K562 (cell line): ENCODE results near the gene ITGAL. TPM values are rescaled to one million over a fixed set of nuclear protein-coding genes. Genes with fewer than 3 reads are reported as not detected.

Experiments used
- ATF2 ChIP-seq: sonication (generic); formaldehyde crosslinking; IDR thresholded peaks from 2 replicates; pipeline ENCODE4 v1.8.1; 2022; ENCODE audit warnings: missing genetic modification reagents
- EZH2 ChIP-seq: IDR thresholded peaks from 2 replicates; pipeline ENCODE4 v1.6.1; 2012; ENCODE audit warnings: low read depth, mild to moderate bottlenecking, inconsistent platforms, low read length, borderline replicate concordance
- MECOM ChIP-seq: fragments of 250-450 bp; sonication (Bioruptor Pico); IDR thresholded peaks from 2 replicates; pipeline ENCODE4 v1.8.0; 2022; ENCODE audit warnings: inconsistent platforms
- NFIX ChIP-seq: fragments of 250-450 bp; sonication (Bioruptor Pico); IDR thresholded peaks from 2 replicates; pipeline ENCODE4 v1.4.0; 2020; ENCODE audit warnings: low read depth, mild to moderate bottlenecking, moderate library complexity
- PURB ChIP-seq: sonication (generic); formaldehyde crosslinking; IDR thresholded peaks from 2 replicates; pipeline ENCODE4 v1.9.0; 2021; ENCODE audit warnings: low read depth, mild to moderate bottlenecking, missing genetic modification reagents
- RBBP5 ChIP-seq: fragments of 200-600 bp; sonication (generic); IDR thresholded peaks from 2 replicates; pipeline ENCODE4 v1.6.1; 2012; ENCODE audit warnings: borderline replicate concordance, mild to moderate bottlenecking, low read length, control low read depth, inconsistent platforms; ENCODE audit not compliant: insufficient read depth, poor library complexity, severe bottlenecking
- SMARCB1 ChIP-seq: IDR thresholded peaks from 2 replicates; pipeline ENCODE4 v1.6.1; 2011; ENCODE audit warnings: improper control_type of control experiment, low read depth; ENCODE audit not compliant: insufficient read length
- ZKSCAN1 ChIP-seq: fragments of 150-350 bp; IDR thresholded peaks from 2 replicates; pipeline ENCODE4 v1.6.1; 2016; ENCODE audit warnings: low read depth, low read length
- ZNF184 ChIP-seq: sonication (generic); formaldehyde crosslinking; IDR thresholded peaks from 2 replicates; pipeline ENCODE4 v1.5.0; 2020; ENCODE audit warnings: missing genetic modification reagents
- ZNF512 ChIP-seq: IDR thresholded peaks from 2 replicates; pipeline ENCODE4 v1.6.1; 2016; ENCODE audit warnings: missing genetic modification characterization, missing compliant biosample characterization
- polyA plus RNA-seq, 8 experiments: library from polyadenylated mRNA; depleted of rRNA in 4 of 8; stranded (reverse) in 5 of 8; unstranded in 3 of 8; fragments of >200 nt; fragmentation: Nextera tagmentation in 2 of 8; fragmentation: Illumina TruSeq in 1 of 8; extraction: Ambion mirVana in 2 of 8; extraction: Trizol in 1 of 8; gene quantifications; 2 replicates each; pipeline versions ENCODE4 v1.2.1 to v1.2.3, GENCODE V29; 2011 to 2014; ENCODE audit warnings: inconsistent platforms in 1 of 8, missing spikeins in 1 of 8
- total RNA-seq, 7 experiments: library from RNA; depleted of rRNA in 6 of 7; stranded (reverse); fragments of >200 nt in 6 of 7; fragmentation: Illumina TruSeq in 2 of 7; extraction: Trizol in 2 of 7; gene quantifications; 2 replicates each; pipeline versions ENCODE4 v1.2.1 to v1.2.3, GENCODE V29; 2011 to 2021; ENCODE audit warnings: low replicate concordance in 1 of 7
- TF ChIP-seq, protein P1 (sequence below): fragments of 450-650 bp; conservative IDR thresholded peaks from 2 replicates; pipeline ENCODE4 v1.6.1; 2016; ENCODE audit warnings: missing genetic modification characterization, low read depth, mild to moderate bottlenecking, control low read depth, missing compliant biosample characterization
- TF ChIP-seq, protein P2 (sequence below), 2 experiments: fragments of 450-650 bp; formaldehyde crosslinking in 1 of 2; IDR thresholded peaks; 2 replicates each; pipeline versions ENCODE4 v1.4.0 to v1.6.1; 2014 to 2020; ENCODE audit warnings: mild to moderate bottlenecking in 2 of 2, borderline replicate concordance in 1 of 2, low read depth in 1 of 2

The ITGAL gene
- total and polyA plus RNA-seq, 9 of the 15 experiments (the other 6 are each of a cell fraction or from before 2014, with no cell fraction given) = 0.01 to 0.53 TPM; not detected in 7

DNA sequence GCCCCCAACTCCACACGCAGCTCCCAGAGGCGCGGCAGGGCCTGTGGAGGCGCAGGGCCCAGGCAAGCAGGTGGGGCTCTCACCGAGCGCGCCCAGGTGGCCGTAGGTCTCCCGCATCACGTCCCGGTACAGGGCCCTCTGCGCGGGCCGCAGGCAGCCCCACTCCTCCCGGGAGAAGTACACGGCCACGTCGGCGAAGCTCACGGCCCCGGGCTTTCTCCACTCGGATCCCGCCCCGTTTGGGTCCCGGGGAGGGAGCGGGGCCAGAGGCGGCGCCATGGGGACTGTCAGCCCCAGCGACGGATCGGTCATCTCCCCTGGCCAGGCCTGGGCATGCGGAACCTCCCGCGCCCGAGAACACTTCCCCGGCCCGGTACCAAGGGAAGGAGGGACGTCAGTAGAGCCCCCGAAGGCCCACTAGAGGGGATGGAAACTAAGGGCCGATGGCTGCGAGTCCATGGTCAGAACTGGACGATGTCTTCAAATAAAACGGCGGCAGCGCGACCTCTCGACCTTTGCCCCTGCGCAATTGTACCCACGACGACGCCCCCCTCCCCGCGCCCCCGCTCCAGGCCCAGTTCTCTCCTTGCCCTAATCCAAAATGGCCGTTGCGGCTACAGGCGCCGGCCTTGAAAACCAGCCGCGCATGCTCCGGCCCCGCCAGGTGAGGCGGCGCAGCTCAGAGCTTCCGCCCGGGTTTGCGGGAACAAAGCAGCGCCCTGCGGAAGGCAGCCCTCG lies 62.0 kb downstream of the ITGAL start, which contains the start of gene ZNF747 (continued):
- TF ChIP-seq ZNF512 (tag) (no peak), PURB (no peak), ZKSCAN1 (no peak), NFIX (CRISPR knock-in tag) (no peak), MECOM (CRISPR knock-in tag) (no peak), ZNF184 (CRISPR knock-in tag) (no peak), RBBP5 (peak; percentile 39), SMARCB1 (no peak), ATF2 (CRISPR knock-in tag) (no peak), EZH2 (no peak)
- TF ChIP-seq, protein P1, sequence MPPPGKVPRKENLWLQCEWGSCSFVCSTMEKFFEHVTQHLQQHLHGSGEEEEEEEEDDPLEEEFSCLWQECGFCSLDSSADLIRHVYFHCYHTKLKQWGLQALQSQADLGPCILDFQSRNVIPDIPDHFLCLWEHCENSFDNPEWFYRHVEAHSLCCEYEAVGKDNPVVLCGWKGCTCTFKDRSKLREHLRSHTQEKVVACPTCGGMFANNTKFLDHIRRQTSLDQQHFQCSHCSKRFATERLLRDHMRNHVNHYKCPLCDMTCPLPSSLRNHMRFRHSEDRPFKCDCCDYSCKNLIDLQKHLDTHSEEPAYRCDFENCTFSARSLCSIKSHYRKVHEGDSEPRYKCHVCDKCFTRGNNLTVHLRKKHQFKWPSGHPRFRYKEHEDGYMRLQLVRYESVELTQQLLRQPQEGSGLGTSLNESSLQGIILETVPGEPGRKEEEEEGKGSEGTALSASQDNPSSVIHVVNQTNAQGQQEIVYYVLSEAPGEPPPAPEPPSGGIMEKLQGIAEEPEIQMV (tag) = peak; percentile 40; the same call in 1 of the 2 replicates
- TF ChIP-seq, protein P2, sequence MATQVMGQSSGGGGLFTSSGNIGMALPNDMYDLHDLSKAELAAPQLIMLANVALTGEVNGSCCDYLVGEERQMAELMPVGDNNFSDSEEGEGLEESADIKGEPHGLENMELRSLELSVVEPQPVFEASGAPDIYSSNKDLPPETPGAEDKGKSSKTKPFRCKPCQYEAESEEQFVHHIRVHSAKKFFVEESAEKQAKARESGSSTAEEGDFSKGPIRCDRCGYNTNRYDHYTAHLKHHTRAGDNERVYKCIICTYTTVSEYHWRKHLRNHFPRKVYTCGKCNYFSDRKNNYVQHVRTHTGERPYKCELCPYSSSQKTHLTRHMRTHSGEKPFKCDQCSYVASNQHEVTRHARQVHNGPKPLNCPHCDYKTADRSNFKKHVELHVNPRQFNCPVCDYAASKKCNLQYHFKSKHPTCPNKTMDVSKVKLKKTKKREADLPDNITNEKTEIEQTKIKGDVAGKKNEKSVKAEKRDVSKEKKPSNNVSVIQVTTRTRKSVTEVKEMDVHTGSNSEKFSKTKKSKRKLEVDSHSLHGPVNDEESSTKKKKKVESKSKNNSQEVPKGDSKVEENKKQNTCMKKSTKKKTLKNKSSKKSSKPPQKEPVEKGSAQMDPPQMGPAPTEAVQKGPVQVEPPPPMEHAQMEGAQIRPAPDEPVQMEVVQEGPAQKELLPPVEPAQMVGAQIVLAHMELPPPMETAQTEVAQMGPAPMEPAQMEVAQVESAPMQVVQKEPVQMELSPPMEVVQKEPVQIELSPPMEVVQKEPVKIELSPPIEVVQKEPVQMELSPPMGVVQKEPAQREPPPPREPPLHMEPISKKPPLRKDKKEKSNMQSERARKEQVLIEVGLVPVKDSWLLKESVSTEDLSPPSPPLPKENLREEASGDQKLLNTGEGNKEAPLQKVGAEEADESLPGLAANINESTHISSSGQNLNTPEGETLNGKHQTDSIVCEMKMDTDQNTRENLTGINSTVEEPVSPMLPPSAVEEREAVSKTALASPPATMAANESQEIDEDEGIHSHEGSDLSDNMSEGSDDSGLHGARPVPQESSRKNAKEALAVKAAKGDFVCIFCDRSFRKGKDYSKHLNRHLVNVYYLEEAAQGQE (IDR thresholded peaks at IDR 0.05; ENCODE audit: borderline replicate concordance) = no peak
- TF ChIP-seq, protein P2 (CRISPR knock-in tag; IDR thresholded peaks at IDR 0.05; ENCODE audit: low read depth) = no peak
